Measurements from ENCODE around the gene ABCA1. TPM values are rescaled to one million over a fixed set of nuclear protein-coding genes. Genes with fewer than 3 reads are reported as not detected.

ABCA1 gene
- total and polyA plus RNA-seq, 2 of the 4 experiments (the other 2 are of a cell fraction) = 5.8 to 52.2 TPM

DNA sequence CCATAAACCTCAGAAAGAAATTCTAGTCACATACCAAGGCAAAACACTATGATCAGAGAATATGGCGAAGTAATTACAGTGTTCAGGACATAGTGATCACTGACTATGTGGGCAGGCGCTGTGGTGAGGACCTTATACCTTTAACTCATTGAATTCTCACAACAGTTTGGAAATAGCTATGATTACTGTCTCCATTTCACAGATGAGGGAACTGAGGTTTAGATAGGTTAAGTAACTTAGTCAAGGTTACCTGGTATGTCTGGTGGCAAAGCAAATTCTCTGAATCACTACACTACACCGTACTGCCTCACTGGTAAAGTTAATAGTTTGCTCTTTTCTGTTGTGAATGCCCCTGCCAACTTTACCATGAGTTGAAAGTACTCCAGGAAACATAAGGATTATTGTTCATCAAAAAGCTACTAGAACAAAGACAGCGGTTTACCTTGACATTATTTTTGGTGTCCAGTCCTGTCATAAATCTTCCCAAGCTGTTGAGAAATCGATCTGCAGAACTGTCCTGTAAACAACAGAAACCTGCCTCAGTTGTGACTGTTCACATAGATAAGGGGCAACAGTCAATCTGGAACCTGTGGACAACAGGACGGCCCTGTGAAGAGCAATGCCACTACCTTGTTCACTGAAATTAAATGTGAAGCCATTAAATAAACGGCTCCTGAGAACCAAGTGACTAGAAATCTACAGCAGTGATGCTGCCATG lies 127.7 kb downstream of the ABCA1 start:
- Histone ChIP-seq H3K14ac (replicated peaks; ENCODE audit: low read depth, low read length) (no peak overlapping the region), H3K27ac (ENCODE audit: insufficient read depth, low read length) (no peak overlapping the region), H3K9ac (ENCODE audit: low read depth, low read length) (no peak overlapping the region), H2AFZ (replicated peaks; ENCODE audit: low read length, poor library complexity) (no peak overlapping the region), H3K79me1 (ENCODE audit: low read depth in 1 of 2, low read length in 2 of 2) (no peaks in the 10 kb centered on the region; a peak in 1 of 4 replicates), H3K4me3 (ENCODE audit: insufficient read depth, low read depth, low read length) (no peak overlapping the region), H3K9me1 (ENCODE audit: insufficient read depth, low read length) (peaks cover 6% of the 10 kb centered on the region), H2AK5ac (ENCODE audit: low read depth, low read length) (no peak overlapping the region), H3K4me1 (ENCODE audit: control insufficient read depth, insufficient read depth, low read length) (no peaks in the 10 kb centered on the region), H3K9me3 (ENCODE audit: control insufficient read depth, insufficient read depth, low read length) (no peaks in the 10 kb centered on the region), H2BK5ac (ENCODE audit: low read depth, low read length, poor library complexity, severe bottlenecking) (no peak overlapping the region), H3K56ac (ENCODE audit: extremely low read depth, insufficient read depth, low read length) (no peak overlapping the region), H4K5ac (ENCODE audit: low read depth, low read length) (no peak overlapping the region), H2BK20ac (ENCODE audit: low read depth, low read length) (no peak overlapping the region), H3K4me2 (ENCODE audit: low read depth, low read length) (no peak overlapping the region), H3K36me3 (ENCODE audit: control insufficient read depth, insufficient read depth, low read length) (peaks cover 71% of the 10 kb centered on the region), H2AK9ac (replicated peaks; ENCODE audit: low read depth, low read length, poor library complexity) (no peak overlapping the region), H3K18ac (ENCODE audit: low read depth, low read length) (no peak overlapping the region), H3K4ac (ENCODE audit: low read depth, low read length) (no peak overlapping the region), H4K8ac (ENCODE audit: low read depth in 2 of 2, low read length in 2 of 2) (no peak overlapping the region), H4K20me1 (ENCODE audit: insufficient read depth, low read length) (0 out of 2 replicates have a peak, but pooled peaks cover 3% of the 10 kb centered on the region), H3K23ac (ENCODE audit: low read depth, low read length) (no peak overlapping the region), H2BK120ac (ENCODE audit: low read depth, low read length) (no peak overlapping the region), H2BK15ac (ENCODE audit: low read depth, low read length) (no peak overlapping the region), H3K27me3 (ENCODE audit: control insufficient read depth, insufficient read depth, low read length) (no peaks in the 10 kb centered on the region), H4K91ac (ENCODE audit: insufficient read depth, low read depth, low read length) (no peak overlapping the region)
- WGBS, 2 experiments (ENCODE audit: extremely low coverage in 2 of 2, insufficient read length in 1 of 2) = 91% methylated on average over 3 of the region's 7 CpGs; no CpG with 5 or more reads in 1 of the 2 experiments
- in situ Hi-C loops (cut with MboI; ENCODE audit: low sequenced_read_pairs) = no loop called here
- CTCF ChIA-PET = interaction anchor here (0.6 kb wide), 1 partner anchor 639 kb away, joined by 3 read pairs; no protein-coding TSS in a partner anchor
- intact Hi-C loops (cut with micrococcal nuclease) = no loop called here
- TF ChIP-seq, protein P1, sequence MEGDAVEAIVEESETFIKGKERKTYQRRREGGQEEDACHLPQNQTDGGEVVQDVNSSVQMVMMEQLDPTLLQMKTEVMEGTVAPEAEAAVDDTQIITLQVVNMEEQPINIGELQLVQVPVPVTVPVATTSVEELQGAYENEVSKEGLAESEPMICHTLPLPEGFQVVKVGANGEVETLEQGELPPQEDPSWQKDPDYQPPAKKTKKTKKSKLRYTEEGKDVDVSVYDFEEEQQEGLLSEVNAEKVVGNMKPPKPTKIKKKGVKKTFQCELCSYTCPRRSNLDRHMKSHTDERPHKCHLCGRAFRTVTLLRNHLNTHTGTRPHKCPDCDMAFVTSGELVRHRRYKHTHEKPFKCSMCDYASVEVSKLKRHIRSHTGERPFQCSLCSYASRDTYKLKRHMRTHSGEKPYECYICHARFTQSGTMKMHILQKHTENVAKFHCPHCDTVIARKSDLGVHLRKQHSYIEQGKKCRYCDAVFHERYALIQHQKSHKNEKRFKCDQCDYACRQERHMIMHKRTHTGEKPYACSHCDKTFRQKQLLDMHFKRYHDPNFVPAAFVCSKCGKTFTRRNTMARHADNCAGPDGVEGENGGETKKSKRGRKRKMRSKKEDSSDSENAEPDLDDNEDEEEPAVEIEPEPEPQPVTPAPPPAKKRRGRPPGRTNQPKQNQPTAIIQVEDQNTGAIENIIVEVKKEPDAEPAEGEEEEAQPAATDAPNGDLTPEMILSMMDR (conservative IDR thresholded peaks at IDR 0.05; ENCODE audit: low read depth, low read length) = no peak
- no peak for TF ChIP-seq MAFK (IDR thresholded peaks at IDR 0.05; ENCODE audit: low read depth, low read length)
- no peak for TF ChIP-seq CEBPB (IDR thresholded peaks at IDR 0.05; ENCODE audit: low read depth, low read length)
- no peak for TF ChIP-seq BHLHE40 (IDR thresholded peaks at IDR 0.05; ENCODE audit: low read depth, low read length)
- no peak for TF ChIP-seq FOS (IDR thresholded peaks at IDR 0.05; ENCODE audit: low read depth, low read length)
- no peak for TF ChIP-seq POLR2A (IDR thresholded peaks at IDR 0.05; ENCODE audit: low read depth, low read length)
- TF ChIP-seq RCOR1 (IDR thresholded peaks at IDR 0.05; ENCODE audit: insufficient replicate concordance, low read length) = no peak
- TF ChIP-seq, protein P2, sequence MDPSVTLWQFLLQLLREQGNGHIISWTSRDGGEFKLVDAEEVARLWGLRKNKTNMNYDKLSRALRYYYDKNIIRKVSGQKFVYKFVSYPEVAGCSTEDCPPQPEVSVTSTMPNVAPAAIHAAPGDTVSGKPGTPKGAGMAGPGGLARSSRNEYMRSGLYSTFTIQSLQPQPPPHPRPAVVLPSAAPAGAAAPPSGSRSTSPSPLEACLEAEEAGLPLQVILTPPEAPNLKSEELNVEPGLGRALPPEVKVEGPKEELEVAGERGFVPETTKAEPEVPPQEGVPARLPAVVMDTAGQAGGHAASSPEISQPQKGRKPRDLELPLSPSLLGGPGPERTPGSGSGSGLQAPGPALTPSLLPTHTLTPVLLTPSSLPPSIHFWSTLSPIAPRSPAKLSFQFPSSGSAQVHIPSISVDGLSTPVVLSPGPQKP (IDR thresholded peaks at IDR 0.05; ENCODE audit: borderline replicate concordance, low read depth, low read length) = no peak
- TF ChIP-seq, protein P3, sequence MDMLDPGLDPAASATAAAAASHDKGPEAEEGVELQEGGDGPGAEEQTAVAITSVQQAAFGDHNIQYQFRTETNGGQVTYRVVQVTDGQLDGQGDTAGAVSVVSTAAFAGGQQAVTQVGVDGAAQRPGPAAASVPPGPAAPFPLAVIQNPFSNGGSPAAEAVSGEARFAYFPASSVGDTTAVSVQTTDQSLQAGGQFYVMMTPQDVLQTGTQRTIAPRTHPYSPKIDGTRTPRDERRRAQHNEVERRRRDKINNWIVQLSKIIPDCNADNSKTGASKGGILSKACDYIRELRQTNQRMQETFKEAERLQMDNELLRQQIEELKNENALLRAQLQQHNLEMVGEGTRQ (IDR thresholded peaks at IDR 0.05; ENCODE audit: low read depth, low read length) = no peak
- no peak for TF ChIP-seq SMC3 (IDR thresholded peaks at IDR 0.05; ENCODE audit: low read depth, low read length)
- no peak for TF ChIP-seq RAD21 (IDR thresholded peaks at IDR 0.05; ENCODE audit: low read length)
- TF ChIP-seq RFX5 (IDR thresholded peaks at IDR 0.05; ENCODE audit: low read depth, low read length) = no peak
- TF ChIP-seq MXI1 (IDR thresholded peaks at IDR 0.05; ENCODE audit: borderline replicate concordance, low read depth, low read length) = no peak
- no peak for TF ChIP-seq CHD1 (IDR thresholded peaks at IDR 0.05; ENCODE audit: low read depth, low read length)
- no peak for TF ChIP-seq NFE2L2 (IDR thresholded peaks at IDR 0.05; ENCODE audit: low read depth, low read length)
- no peak for TF ChIP-seq MAZ (IDR thresholded peaks at IDR 0.05; ENCODE audit: borderline replicate concordance, low read depth, low read length)
- ATAC-seq (ENCODE audit: low read depth) (no peak), DNase-seq (no peak)
- POLR2A ChIA-PET (ENCODE audit: unreplicated experiment) = no interaction called here
- no TSS peak for BruUV-seq (replicated peaks)
- dilution Hi-C loops (cut with HindIII; ENCODE audit: low sequenced_read_pairs, unreplicated experiment) = no loop called here
